Measurements from ENCODE around the gene NCKAP1. TPM values are rescaled to one million over a fixed set of nuclear protein-coding genes. Genes with fewer than 3 reads are reported as not detected.
A peak's percentile ranks its signal among the peaks of the same experiment; 100 is the strongest.

NCKAP1 gene
- total and polyA plus RNA-seq, 2 donors (not counting 1 experiment from before 2014, with no cell fraction given): 141 to 219 TPM

DNA sequence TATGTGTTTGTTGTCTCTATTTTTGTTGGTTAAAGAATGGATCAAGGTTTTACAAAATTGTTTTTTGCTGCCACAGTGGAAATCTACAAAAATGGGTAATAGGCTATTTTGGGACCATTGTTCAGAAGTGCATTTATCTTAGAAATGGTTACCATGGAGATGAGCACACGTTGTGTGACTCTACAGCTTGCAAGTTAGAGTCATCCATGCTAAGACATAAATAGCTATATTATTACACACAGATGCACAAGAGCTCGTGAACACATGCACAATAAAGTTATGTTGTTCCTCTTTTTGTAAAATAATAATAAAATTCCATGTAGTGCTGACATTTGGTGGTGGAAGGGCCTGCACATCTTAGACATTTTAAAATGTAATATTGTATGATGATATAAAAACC, 24.8 kb upstream of the NCKAP1 start:
- TF ChIP-seq CTCF (conservative IDR thresholded peaks at IDR 0.05 in 1 of 2, IDR thresholded peaks at IDR 0.05 in 1 of 2; ENCODE audit: low read depth in 1 of 2, low read length in 2 of 2) (no peak), EZH2 (IDR thresholded peaks at IDR 0.05; ENCODE audit: low read length, missing control alignments) (no peak)
- H3K4me1 ChIP-seq (ENCODE audit: control insufficient read depth, extremely low read depth, insufficient read depth, low read length): no peaks in the 10 kb centered on the region
- no peak overlapping the region for H3K9ac ChIP-seq (ENCODE audit: insufficient read depth, low read length)
- no peak overlapping the region for H3K4me3 ChIP-seq (replicated peaks in 1 of 4; ENCODE audit: control extremely low read depth in 1 of 4, insufficient read depth in 1 of 4, low read depth in 3 of 4, low read length in 4 of 4)
- no peak overlapping the region for H2AFZ ChIP-seq (ENCODE audit: low read length)
- H3K4me2 ChIP-seq (ENCODE audit: extremely low read depth, insufficient read depth, low read length): no peak overlapping the region
- H3K9me3 ChIP-seq (ENCODE audit: control insufficient read depth, insufficient read depth, low read depth, low read length): no peaks in the 10 kb centered on the region
- no peaks in the 10 kb centered on the region for H3K36me3 ChIP-seq (ENCODE audit: control insufficient read depth, insufficient read depth, low read length)
- no peaks in the 10 kb centered on the region for H3K27me3 ChIP-seq (ENCODE audit: control insufficient read depth, insufficient read depth, low read length)
- no peaks in the 10 kb centered on the region for H3K79me2 ChIP-seq (ENCODE audit: control insufficient read depth, insufficient read depth, low read length)
- peak; percentile 73 to 81 for DNase-seq (ENCODE audit: low read depth in 2 of 2)
- no peak overlapping the region for H3K27ac ChIP-seq (ENCODE audit: insufficient read depth, low read length)
- H4K20me1 ChIP-seq (ENCODE audit: control insufficient read depth, extremely low read depth, insufficient read depth, low read length): no peaks in the 10 kb centered on the region

DNA sequence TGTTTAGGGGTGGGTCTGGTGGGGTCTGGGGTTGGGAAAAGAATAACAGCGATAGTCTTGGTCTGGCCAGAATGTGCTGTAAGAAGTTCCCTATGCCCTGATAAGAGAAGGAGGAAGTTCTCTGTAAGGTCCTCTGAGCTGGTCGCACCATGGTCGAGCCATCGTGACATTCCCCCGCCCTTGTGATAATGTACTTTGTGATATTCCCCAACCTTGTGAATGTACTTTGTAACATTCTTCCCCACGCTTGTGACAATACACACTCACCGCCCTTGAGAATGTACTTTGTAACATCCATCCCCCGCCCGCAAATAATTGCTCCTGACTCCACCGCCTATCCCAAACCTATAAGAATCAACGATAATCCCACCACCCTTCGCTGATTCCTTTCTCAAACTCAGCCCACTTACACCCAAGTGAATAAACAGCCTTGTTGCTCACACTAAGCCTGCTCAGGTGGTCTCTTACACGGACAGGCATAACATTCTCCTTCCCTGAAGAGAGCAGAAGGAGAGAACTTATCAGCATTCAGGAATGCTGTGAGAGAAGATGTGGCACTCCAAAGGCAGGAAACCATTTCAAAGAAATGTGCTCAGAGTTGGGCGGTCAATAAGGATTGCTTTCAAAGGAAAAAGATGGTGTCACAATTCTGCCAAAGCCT, 22.4 kb upstream of the NCKAP1 start:
- H3K4me2 ChIP-seq (ENCODE audit: extremely low read depth, insufficient read depth, low read length): no peak overlapping the region
- TF ChIP-seq CTCF (conservative IDR thresholded peaks at IDR 0.05 in 1 of 2, IDR thresholded peaks at IDR 0.05 in 1 of 2; ENCODE audit: low read depth in 1 of 2, low read length in 2 of 2) (no peak), EZH2 (IDR thresholded peaks at IDR 0.05; ENCODE audit: low read length, missing control alignments) (no peak)
- H3K4me3 ChIP-seq (replicated peaks in 1 of 4; ENCODE audit: control extremely low read depth in 1 of 4, insufficient read depth in 1 of 4, low read depth in 3 of 4, low read length in 4 of 4): no peak overlapping the region
- no peaks in the 10 kb centered on the region for H3K9me3 ChIP-seq (ENCODE audit: control insufficient read depth, insufficient read depth, low read depth, low read length)
- no peak overlapping the region for H2AFZ ChIP-seq (ENCODE audit: low read length)
- H4K20me1 ChIP-seq (ENCODE audit: control insufficient read depth, extremely low read depth, insufficient read depth, low read length): no peaks in the 10 kb centered on the region
- no peaks in the 10 kb centered on the region for H3K4me1 ChIP-seq (ENCODE audit: control insufficient read depth, extremely low read depth, insufficient read depth, low read length)
- H3K36me3 ChIP-seq (ENCODE audit: control insufficient read depth, insufficient read depth, low read length): no peaks in the 10 kb centered on the region
- peak in 1 of 2 donors; percentile 9 for DNase-seq (ENCODE audit: low read depth in 2 of 2)
- no peak overlapping the region for H3K27ac ChIP-seq (ENCODE audit: insufficient read depth, low read length)
- H3K9ac ChIP-seq (ENCODE audit: insufficient read depth, low read length): no peak overlapping the region
- no peaks in the 10 kb centered on the region for H3K79me2 ChIP-seq (ENCODE audit: control insufficient read depth, insufficient read depth, low read length)
- H3K27me3 ChIP-seq (ENCODE audit: control insufficient read depth, insufficient read depth, low read length): no peaks in the 10 kb centered on the region

DNA sequence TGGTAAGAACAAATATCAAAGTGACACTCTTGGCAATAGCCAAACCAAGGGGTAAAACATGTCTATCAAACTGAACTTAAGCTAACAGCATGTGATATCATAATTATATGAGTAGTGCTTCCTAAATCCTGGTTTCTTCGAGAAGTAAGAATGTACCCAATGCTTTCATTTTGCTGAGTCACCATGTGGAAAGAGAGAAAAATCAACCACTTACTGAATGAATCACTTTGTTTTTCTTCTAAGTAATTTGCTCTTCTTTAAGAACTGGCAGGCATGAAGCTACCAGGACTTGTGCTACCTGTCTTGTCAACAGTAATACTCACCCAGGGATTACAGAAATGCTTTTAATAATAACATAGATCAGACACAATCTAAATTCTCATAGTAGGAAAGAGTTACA, 21.3 kb upstream of the NCKAP1 start:
- TF ChIP-seq EZH2 (IDR thresholded peaks at IDR 0.05; ENCODE audit: low read length, missing control alignments): no peak
- no peak for TF ChIP-seq CTCF (conservative IDR thresholded peaks at IDR 0.05 in 1 of 2, IDR thresholded peaks at IDR 0.05 in 1 of 2; ENCODE audit: low read depth in 1 of 2, low read length in 2 of 2)
- Histone ChIP-seq H3K4me2 (ENCODE audit: extremely low read depth, insufficient read depth, low read length) (no peak overlapping the region), H3K27ac (ENCODE audit: insufficient read depth, low read length) (no peak overlapping the region)

More for the DNA sequence above, 21.3 kb upstream of the NCKAP1 start:
- Histone ChIP-seq H3K9me3 (ENCODE audit: control insufficient read depth, insufficient read depth, low read depth, low read length) (no peaks in the 10 kb centered on the region), H4K20me1 (ENCODE audit: control insufficient read depth, extremely low read depth, insufficient read depth, low read length) (no peaks in the 10 kb centered on the region), H2AFZ (ENCODE audit: low read length) (no peak overlapping the region), H3K27me3 (ENCODE audit: control insufficient read depth, insufficient read depth, low read length) (no peaks in the 10 kb centered on the region), H3K4me1 (ENCODE audit: control insufficient read depth, extremely low read depth, insufficient read depth, low read length) (no peaks in the 10 kb centered on the region), H3K36me3 (ENCODE audit: control insufficient read depth, insufficient read depth, low read length) (no peaks in the 10 kb centered on the region), H3K9ac (ENCODE audit: insufficient read depth, low read length) (no peak overlapping the region), H3K79me2 (ENCODE audit: control insufficient read depth, insufficient read depth, low read length) (no peaks in the 10 kb centered on the region), H3K4me3 (replicated peaks in 1 of 4; ENCODE audit: control extremely low read depth in 1 of 4, insufficient read depth in 1 of 4, low read depth in 3 of 4, low read length in 4 of 4) (no peak overlapping the region)
- DNase-seq (ENCODE audit: low read depth in 2 of 2): peak; percentile 85 to 91

All from fibroblast of lung (primary cell).